HCT116 (cell line): ENCODE measurements around the gene SLFNL1. TPM values are rescaled to one million over a fixed set of nuclear protein-coding genes. Genes with fewer than 3 reads are reported as not detected.

ENCODE experiments used
- ATAC-seq: fragments of 200-7000 bp; cut with Tn5 transposase; 2 replicates; pipeline ENCODE4 v1.9.1; 2020; ENCODE audit warnings: mild to moderate bottlenecking, moderate library complexity
- BruUV-seq: library from RNA; stranded (reverse); fragments of 400-500 nt; replicated peaks from 2 replicates; lab custom pipeline; 2021; lab: Mats Ljungman, UMichigan
- CTCF ChIA-PET: fragments of 300-600 bp; sonication (Branson Sonifier 250); formaldehyde crosslinking; loops from one replicate; lab custom pipeline; 2021; ENCODE audit warnings: antibody characterized with exemption; lab: Charles Lee
- POLR2A ChIA-PET: fragments of 300-600, 350-600 bp; sonication (Branson Sonifier 250); formaldehyde crosslinking; loops from one replicate; lab custom pipeline; 2021; ENCODE audit warnings: antibody characterized with exemption; lab: Charles Lee
- RAD21 ChIA-PET, 2 experiments: fragments of 300-600 bp; sonication (Branson Sonifier 250); formaldehyde crosslinking; loops; one replicate each; lab custom pipeline; 2023; ENCODE audit warnings: low total read pairs in 2 of 2; ENCODE audit not compliant: uncharacterized antibody in 2 of 2, unreplicated experiment in 2 of 2, low non-redundant PET in 1 of 2; lab: Charles Lee
- DNase-seq: peaks from one replicate; pipeline ENCODE4 v3.0.0-alpha.2; 2010; ENCODE audit warnings: low read depth, low spot score
- H2AFZ ChIP-seq: fragments of 200-600 bp; shearing (Covaris generic), sonication (generic); 2 replicates; pipeline ENCODE4 v1.6.1; 2017; ENCODE audit warnings: low read depth, mixed run types, mixed read lengths, antibody characterized with exemption, low read length; ENCODE audit not compliant: poor library complexity, severe bottlenecking
- H3K27ac ChIP-seq: 2 replicates; pipeline ENCODE4 v1.5.1; 2012; ENCODE audit warnings: low read depth, low read length
- H3K27me3 ChIP-seq: fragments of 200-600 bp; sonication (generic); 2 replicates; pipeline ENCODE4 v1.6.1; 2016; ENCODE audit warnings: mixed run types, low read length, mixed read lengths; ENCODE audit not compliant: insufficient read depth
- H3K36me3 ChIP-seq, 2 experiments: fragments of 200-500 bp in 1 of 2; fragments of 200-600 bp in 1 of 2; sonication (Bioruptor generic) in 1 of 2; sonication (generic) in 1 of 2; 2 replicates each; pipeline versions ENCODE4 v1.5.1 to v1.6.1; 2014 to 2016; ENCODE audit warnings: low read length in 2 of 2, inconsistent platforms in 1 of 2, mixed read lengths in 1 of 2, mixed run types in 1 of 2; ENCODE audit not compliant: insufficient read depth in 2 of 2, control insufficient read depth in 1 of 2
- H3K4me1 ChIP-seq, 2 experiments: fragments of 200-600 bp in 1 of 2; sonication (generic) in 1 of 2; 2 replicates each; pipeline versions ENCODE4 v1.5.1 to v1.6.1; 2012 to 2017; ENCODE audit warnings: low read length in 2 of 2, inconsistent platforms in 1 of 2, mild to moderate bottlenecking in 1 of 2, mixed read lengths in 1 of 2, mixed run types in 1 of 2, moderate library complexity in 1 of 2; ENCODE audit not compliant: insufficient read depth in 2 of 2, control insufficient read depth in 1 of 2
- H3K4me2 ChIP-seq: fragments of 200-600 bp; sonication (generic); 2 replicates; pipeline ENCODE4 v1.6.1; 2017; ENCODE audit warnings: mixed run types, low read length, mixed read lengths
- H3K4me3 ChIP-seq, 2 experiments: fragments of 200-600 bp in 1 of 2; sonication (generic) in 1 of 2; replicated peaks in 1 of 2; 2 replicates each; pipeline ENCODE4 v1.5.1; 2011 to 2016; ENCODE audit warnings: low read length in 2 of 2, control low read depth in 1 of 2, low read depth in 1 of 2, mild to moderate bottlenecking in 1 of 2, mixed read lengths in 1 of 2, mixed run types in 1 of 2
- H3K79me2 ChIP-seq: fragments of 200-600 bp; sonication (generic); 2 replicates; pipeline ENCODE4 v1.6.1; 2017; ENCODE audit warnings: mild to moderate bottlenecking, mixed run types, low read length, moderate library complexity, mixed read lengths; ENCODE audit not compliant: insufficient read depth
- H3K9ac ChIP-seq: fragments of 200-600 bp; sonication (generic); 2 replicates; pipeline ENCODE4 v1.6.1; 2016; ENCODE audit warnings: low read length, mixed read lengths
- H3K9me2 ChIP-seq: fragments of 200-600 bp; sonication (generic), shearing (Covaris generic); 2 replicates; pipeline ENCODE4 v1.6.1; 2017; ENCODE audit warnings: mixed run types, mild to moderate bottlenecking, moderate library complexity; ENCODE audit not compliant: insufficient read depth
- H3K9me3 ChIP-seq, 2 experiments: fragments of 200-500 bp in 1 of 2; fragments of 200-600 bp in 1 of 2; sonication (Bioruptor generic) in 1 of 2; sonication (generic) in 1 of 2; 2 replicates each; pipeline ENCODE4 v1.6.1; 2014 to 2017; ENCODE audit warnings: low read length in 2 of 2, mixed read lengths in 2 of 2, inconsistent platforms in 1 of 2, low read depth in 1 of 2, mild to moderate bottlenecking in 1 of 2, mixed run types in 1 of 2, moderate library complexity in 1 of 2; ENCODE audit not compliant: control insufficient read depth in 1 of 2, insufficient read depth in 1 of 2
- H4K20me1 ChIP-seq: fragments of 200-600 bp; sonication (generic), shearing (Covaris generic); 2 replicates; pipeline ENCODE4 v1.6.1; 2017; ENCODE audit warnings: mixed run types, mild to moderate bottlenecking, moderate library complexity; ENCODE audit not compliant: insufficient read depth
- CEBPB ChIP-seq: IDR thresholded peaks from 2 replicates; pipeline ENCODE4 v1.6.1; 2012; ENCODE audit warnings: low read depth
- EGR1 ChIP-seq: IDR thresholded peaks from 2 replicates; pipeline ENCODE4 v1.6.1; 2012; ENCODE audit warnings: low read depth
- ELF1 ChIP-seq: IDR thresholded peaks from 2 replicates; pipeline ENCODE4 v1.6.1; 2012; ENCODE audit warnings: low read depth, borderline replicate concordance
- EZH2 ChIP-seq: fragments of 200-600 bp; sonication (generic); IDR thresholded peaks from 2 replicates; pipeline ENCODE4 v1.6.1; 2017; ENCODE audit warnings: antibody characterized with exemption, mixed run types
- JUND ChIP-seq: IDR thresholded peaks from 2 replicates; pipeline ENCODE4 v1.6.1; 2012
- MAX ChIP-seq: IDR thresholded peaks from 2 replicates; pipeline ENCODE4 v1.6.1; 2012
- POLR2AphosphoS5 ChIP-seq: IDR thresholded peaks from 2 replicates; pipeline ENCODE4 v1.6.1; 2011; ENCODE audit warnings: mild to moderate bottlenecking, low read depth, low read length, moderate library complexity
- RAD21 ChIP-seq: IDR thresholded peaks from 2 replicates; pipeline ENCODE4 v1.6.1; 2012; ENCODE audit warnings: low read depth, mild to moderate bottlenecking
- SIN3A ChIP-seq: IDR thresholded peaks from 2 replicates; pipeline ENCODE4 v1.6.1; 2012; ENCODE audit warnings: low read depth
- TCF7L2 ChIP-seq: IDR thresholded peaks from 2 replicates; pipeline ENCODE4 v1.7.0; 2011; ENCODE audit warnings: borderline replicate concordance, inconsistent platforms; ENCODE audit not compliant: insufficient read depth, insufficient read length; ENCODE audit errors: extremely low read depth
- ZFX ChIP-seq: fragments of 450-650 bp; IDR thresholded peaks from 2 replicates; pipeline ENCODE4 v1.6.1; 2017
- intact Hi-C: fragments of 100-400 bp; cut with micrococcal nuclease; formaldehyde crosslinking; loops from 2 replicates; pipeline ENCODE4 v1.10.0; 2022
- total RNA-seq: library from RNA; stranded (reverse); gene quantifications from one replicate; pipeline ENCODE4 v1.2.1, GENCODE V29; 2021; ENCODE audit not compliant: unreplicated experiment
- TF ChIP-seq, protein P1 (sequence below): IDR thresholded peaks from 2 replicates; pipeline ENCODE4 v1.6.1; 2012
- TF ChIP-seq, protein P2 (sequence below): IDR thresholded peaks from 2 replicates; pipeline ENCODE4 v1.6.1; 2011; ENCODE audit warnings: mild to moderate bottlenecking, low read length, moderate library complexity; ENCODE audit not compliant: insufficient replicate concordance; ENCODE audit errors: extremely low read depth

SLFNL1 gene
- total RNA-seq, 1 experiment from 2014 or later = 0.20 TPM

DNA sequence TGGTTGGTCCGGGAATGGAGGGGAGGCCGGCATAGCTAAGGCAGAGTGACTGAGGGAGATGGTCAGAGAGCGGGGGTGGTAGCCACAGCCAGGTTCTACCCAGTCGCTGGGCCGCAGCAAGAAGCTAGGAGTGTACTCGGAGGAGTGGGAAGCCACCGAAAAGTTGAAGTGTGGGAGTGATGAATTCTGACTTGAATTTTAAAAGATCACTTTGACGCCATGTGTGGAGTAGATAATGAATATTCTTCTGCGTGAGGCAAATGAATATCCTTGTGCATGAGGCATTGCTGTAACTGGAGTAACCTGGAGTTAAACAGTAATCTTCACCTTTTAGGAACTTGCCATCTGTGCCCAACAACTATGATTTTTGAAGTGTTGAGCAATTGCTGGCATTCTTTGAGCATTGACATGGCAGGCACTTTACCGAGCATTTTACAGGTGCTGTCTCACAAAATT lies 35.2 kb downstream of the SLFNL1 start (continued):
- TF ChIP-seq TCF7L2 = no peak

- TF ChIP-seq EZH2 (no peak), POLR2AphosphoS5 (no peak), SIN3A (no peak), RAD21 (no peak), TCF7L2 (no peak), ELF1 (no peak), ZFX (no peak), EGR1 (no peak), CEBPB (no peak), JUND (no peak), MAX (no peak)
- TF ChIP-seq, protein P1, sequence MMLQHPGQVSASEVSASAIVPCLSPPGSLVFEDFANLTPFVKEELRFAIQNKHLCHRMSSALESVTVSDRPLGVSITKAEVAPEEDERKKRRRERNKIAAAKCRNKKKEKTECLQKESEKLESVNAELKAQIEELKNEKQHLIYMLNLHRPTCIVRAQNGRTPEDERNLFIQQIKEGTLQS = no peak
- TF ChIP-seq, protein P2, sequence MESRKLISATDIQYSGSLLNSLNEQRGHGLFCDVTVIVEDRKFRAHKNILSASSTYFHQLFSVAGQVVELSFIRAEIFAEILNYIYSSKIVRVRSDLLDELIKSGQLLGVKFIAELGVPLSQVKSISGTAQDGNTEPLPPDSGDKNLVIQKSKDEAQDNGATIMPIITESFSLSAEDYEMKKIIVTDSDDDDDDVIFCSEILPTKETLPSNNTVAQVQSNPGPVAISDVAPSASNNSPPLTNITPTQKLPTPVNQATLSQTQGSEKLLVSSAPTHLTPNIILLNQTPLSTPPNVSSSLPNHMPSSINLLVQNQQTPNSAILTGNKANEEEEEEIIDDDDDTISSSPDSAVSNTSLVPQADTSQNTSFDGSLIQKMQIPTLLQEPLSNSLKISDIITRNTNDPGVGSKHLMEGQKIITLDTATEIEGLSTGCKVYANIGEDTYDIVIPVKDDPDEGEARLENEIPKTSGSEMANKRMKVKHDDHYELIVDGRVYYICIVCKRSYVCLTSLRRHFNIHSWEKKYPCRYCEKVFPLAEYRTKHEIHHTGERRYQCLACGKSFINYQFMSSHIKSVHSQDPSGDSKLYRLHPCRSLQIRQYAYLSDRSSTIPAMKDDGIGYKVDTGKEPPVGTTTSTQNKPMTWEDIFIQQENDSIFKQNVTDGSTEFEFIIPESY = no peak
- Histone ChIP-seq H2AFZ (no peak overlapping the region), H3K4me3 (no peak overlapping the region), H3K9me3 (no peaks in the 10 kb centered on the region), H3K9ac (no peak overlapping the region), H3K79me2 (peaks cover 100% of the 10 kb centered on the region), H4K20me1 (peaks cover 22% of the 10 kb centered on the region; the same call in 1 of the 2 replicates), H3K4me2 (no peak overlapping the region), H3K27ac (no peak overlapping the region), H3K4me1 (peaks cover 5 to 7% of the 10 kb centered on the region in 2 experiments; a peak in 3 of 4 replicates), H3K36me3 (peaks cover 63 to 82% of the 10 kb centered on the region in 2 experiments), H3K9me2 (no peaks in the 10 kb centered on the region), H3K27me3 (no peaks in the 10 kb centered on the region)
- POLR2A ChIA-PET = no interaction called here
- no TSS peak for BruUV-seq
- ATAC-seq (no peak; the same call in 1 of the 2 replicates), DNase-seq (no peak)
- CTCF ChIA-PET = no interaction called here
- intact Hi-C loops = no loop called here
- RAD21 ChIA-PET = no interaction called here
Observed at GRCh38 chr1:40985875-40986274, 35.6 kb downstream of the SLFNL1 start.
